Caco-2 (cell line): ENCODE data around the gene SERPINB4. TPM values are rescaled to one million over a fixed set of nuclear protein-coding genes. Genes with fewer than 3 reads are reported as not detected.

Source experiments
- BruUV-seq: library from RNA; stranded (reverse); fragments of 400-500 nt; replicated peaks from 2 replicates; lab custom pipeline; 2021; lab: Mats Ljungman, UMichigan
- CTCF ChIA-PET: fragments of 300-600 bp; sonication (Branson Sonifier 250); formaldehyde crosslinking; loops from one replicate; lab custom pipeline; 2022; ENCODE audit warnings: antibody characterized with exemption; lab: Charles Lee
- POLR2A ChIA-PET: fragments of 300-600 bp; sonication (Branson Sonifier 250); formaldehyde crosslinking; loops from one replicate; lab custom pipeline; 2022; ENCODE audit warnings: antibody characterized with exemption; lab: Charles Lee
- DNase-seq, 2 experiments: peaks; one replicate each; pipeline versions ENCODE4 v3.0.0 to v3.0.0-alpha.2; 2020 to 2022
- H3K27me3 ChIP-seq: replicated peaks from 2 replicates; pipeline ENCODE4 v1.6.0; 2011; ENCODE audit warnings: low read length; ENCODE audit not compliant: control insufficient read depth, insufficient read depth
- H3K36me3 ChIP-seq: 2 replicates; pipeline ENCODE4 v1.5.1; 2011; ENCODE audit warnings: low read length; ENCODE audit not compliant: control insufficient read depth, insufficient read depth
- H3K4me1 ChIP-seq: fragments of 250-450 bp; sonication (Bioruptor Pico); 2 replicates; pipeline ENCODE4 v1.5.1; 2020; ENCODE audit warnings: mild to moderate bottlenecking
- H3K4me3 ChIP-seq: 2 replicates; pipeline ENCODE4 v1.5.1; 2011; ENCODE audit warnings: low read depth, mild to moderate bottlenecking, control low read depth, low read length
- H3K9me3 ChIP-seq: fragments of 250-450 bp; sonication (Bioruptor Pico); 2 replicates; pipeline ENCODE4 v1.5.1; 2020; ENCODE audit warnings: mild to moderate bottlenecking, moderate library complexity
- H3K27ac Mint-ChIP-seq: one replicate; pipeline ENCODE4 v1.8.0; 2022; ENCODE audit warnings: mixed read lengths; ENCODE audit not compliant: unreplicated experiment
- H3K27me3 Mint-ChIP-seq: one replicate; pipeline ENCODE4 v1.8.0; 2022; ENCODE audit warnings: mixed read lengths; ENCODE audit not compliant: insufficient read depth, unreplicated experiment
- H3K36me3 Mint-ChIP-seq: one replicate; pipeline ENCODE4 v1.8.0; 2022; ENCODE audit warnings: mild to moderate bottlenecking, mixed read lengths; ENCODE audit not compliant: insufficient read depth, unreplicated experiment
- H3K4me1 Mint-ChIP-seq: one replicate; pipeline ENCODE4 v1.8.0; 2022; ENCODE audit warnings: low read depth, mixed read lengths; ENCODE audit not compliant: unreplicated experiment
- H3K4me3 Mint-ChIP-seq: one replicate; pipeline ENCODE4 v1.8.0; 2022; ENCODE audit warnings: mild to moderate bottlenecking, moderate library complexity, mixed read lengths; ENCODE audit not compliant: unreplicated experiment
- H3K9me3 Mint-ChIP-seq: one replicate; pipeline ENCODE4 v1.8.0; 2022; ENCODE audit warnings: mixed read lengths; ENCODE audit not compliant: unreplicated experiment
- intact Hi-C: fragments of 100-400 bp; cut with micrococcal nuclease; formaldehyde crosslinking; loops from one replicate; pipeline ENCODE4 v1.10.0; 2022; ENCODE audit not compliant: unreplicated experiment
- total RNA-seq: library from RNA; stranded (reverse); gene quantifications from 2 replicates; pipeline ENCODE4 v1.2.3, GENCODE V29; 2022
- TF ChIP-seq, protein P1 (sequence below), 2 experiments: fragments of 200-600 bp in 1 of 2; IDR thresholded peaks; 1 replicate in 1 of 2; 2 replicates in 1 of 2; pipeline versions ENCODE4 v1.5.1 to v1.8.0; 2011 to 2022; ENCODE audit warnings: antibody characterized with exemption in 1 of 2, control low read depth in 1 of 2, inconsistent platforms in 1 of 2, low read depth in 1 of 2, low read length in 1 of 2, mild to moderate bottlenecking in 1 of 2, moderate library complexity in 1 of 2; ENCODE audit not compliant: insufficient read depth in 1 of 2, severe bottlenecking in 1 of 2, unreplicated experiment in 1 of 2

SERPINB4 gene
- total RNA-seq, 1 experiment from 2014 or later: not detected

DNA sequence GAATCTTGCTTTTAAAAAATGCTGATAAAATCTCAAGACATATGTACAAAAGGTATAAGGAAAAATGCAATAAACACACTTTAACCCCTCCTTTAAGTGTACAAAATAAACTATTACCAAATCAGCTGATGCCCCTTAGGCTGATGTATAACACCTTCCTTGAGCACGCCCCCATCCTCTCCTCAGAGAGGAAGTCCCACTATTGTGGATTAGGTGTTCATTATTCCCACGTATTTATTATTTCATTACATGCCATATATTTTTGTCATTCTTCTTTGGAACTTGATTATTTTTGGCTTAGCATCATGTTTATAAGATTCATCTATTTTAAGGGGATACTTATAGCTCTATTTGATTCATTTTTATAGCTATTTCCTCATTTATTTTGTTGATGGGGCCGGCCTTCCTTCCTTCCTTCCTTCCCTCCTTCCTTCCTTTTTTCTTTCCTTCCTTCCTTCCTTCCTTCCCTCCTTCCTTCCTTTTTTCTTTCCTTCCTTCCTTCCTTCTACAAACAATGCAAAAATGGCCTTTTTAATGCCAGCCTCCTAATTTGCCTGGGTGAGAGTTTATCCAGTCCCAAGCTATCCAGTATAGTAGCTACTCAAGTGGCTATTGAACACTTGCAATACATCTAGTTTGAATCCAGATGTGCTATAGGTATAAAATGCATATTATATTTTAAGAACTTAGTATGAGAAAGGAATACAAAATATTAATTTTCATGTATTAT lies 52.9 kb downstream of the SERPINB4 start:
- Histone ChIP-seq H3K4me1 (no peaks in the 10 kb centered on the region), H3K9me3 (no peaks in the 10 kb centered on the region), H3K4me3 (no peak overlapping the region), H3K27me3 (no peaks in the 10 kb centered on the region), H3K36me3 (no peaks in the 10 kb centered on the region)
- CTCF ChIA-PET: no interaction called here
- Mint-ChIP-seq H3K36me3 (no peaks in the 10 kb centered on the region), H3K4me3 (no peak overlapping the region), H3K27ac (no peak overlapping the region), H3K4me1 (no peaks in the 10 kb centered on the region), H3K27me3 (no peaks in the 10 kb centered on the region), H3K9me3 (no peaks in the 10 kb centered on the region)
- no TSS peak for BruUV-seq
- no peak for DNase-seq
- POLR2A ChIA-PET: no interaction called here
- TF ChIP-seq, protein P1, sequence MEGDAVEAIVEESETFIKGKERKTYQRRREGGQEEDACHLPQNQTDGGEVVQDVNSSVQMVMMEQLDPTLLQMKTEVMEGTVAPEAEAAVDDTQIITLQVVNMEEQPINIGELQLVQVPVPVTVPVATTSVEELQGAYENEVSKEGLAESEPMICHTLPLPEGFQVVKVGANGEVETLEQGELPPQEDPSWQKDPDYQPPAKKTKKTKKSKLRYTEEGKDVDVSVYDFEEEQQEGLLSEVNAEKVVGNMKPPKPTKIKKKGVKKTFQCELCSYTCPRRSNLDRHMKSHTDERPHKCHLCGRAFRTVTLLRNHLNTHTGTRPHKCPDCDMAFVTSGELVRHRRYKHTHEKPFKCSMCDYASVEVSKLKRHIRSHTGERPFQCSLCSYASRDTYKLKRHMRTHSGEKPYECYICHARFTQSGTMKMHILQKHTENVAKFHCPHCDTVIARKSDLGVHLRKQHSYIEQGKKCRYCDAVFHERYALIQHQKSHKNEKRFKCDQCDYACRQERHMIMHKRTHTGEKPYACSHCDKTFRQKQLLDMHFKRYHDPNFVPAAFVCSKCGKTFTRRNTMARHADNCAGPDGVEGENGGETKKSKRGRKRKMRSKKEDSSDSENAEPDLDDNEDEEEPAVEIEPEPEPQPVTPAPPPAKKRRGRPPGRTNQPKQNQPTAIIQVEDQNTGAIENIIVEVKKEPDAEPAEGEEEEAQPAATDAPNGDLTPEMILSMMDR (IDR thresholded peaks at IDR 0.05; ENCODE audit: insufficient read depth in 1 of 2, low read depth in 1 of 2, low read length in 1 of 2, severe bottlenecking in 1 of 2, unreplicated experiment in 1 of 2): no peak
- intact Hi-C loops: no loop called here

DNA sequence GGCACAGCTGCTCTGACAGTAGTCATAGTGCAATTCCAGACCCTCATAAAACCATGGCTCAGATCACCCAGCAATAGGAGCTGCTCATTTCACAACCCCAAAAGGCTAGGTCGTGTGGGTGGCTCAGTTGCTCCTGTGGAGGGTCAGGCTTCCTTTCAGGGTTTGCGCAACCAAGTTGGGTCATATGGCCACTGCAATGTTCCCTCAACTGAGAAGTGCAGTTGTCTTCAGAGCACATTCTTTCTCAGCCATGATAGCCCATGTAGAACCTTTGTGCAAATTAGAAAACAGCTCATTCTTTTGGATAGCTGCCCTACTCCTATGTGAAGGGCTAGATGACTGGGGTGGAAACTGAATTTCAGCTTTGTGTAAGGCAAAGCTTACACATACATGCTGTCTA lies 53.7 kb downstream of the SERPINB4 start:
- TF ChIP-seq, protein P1 (IDR thresholded peaks at IDR 0.05; ENCODE audit: insufficient read depth in 1 of 2, low read depth in 1 of 2, low read length in 1 of 2, severe bottlenecking in 1 of 2, unreplicated experiment in 1 of 2): no peak
- no peak for DNase-seq

DNA sequence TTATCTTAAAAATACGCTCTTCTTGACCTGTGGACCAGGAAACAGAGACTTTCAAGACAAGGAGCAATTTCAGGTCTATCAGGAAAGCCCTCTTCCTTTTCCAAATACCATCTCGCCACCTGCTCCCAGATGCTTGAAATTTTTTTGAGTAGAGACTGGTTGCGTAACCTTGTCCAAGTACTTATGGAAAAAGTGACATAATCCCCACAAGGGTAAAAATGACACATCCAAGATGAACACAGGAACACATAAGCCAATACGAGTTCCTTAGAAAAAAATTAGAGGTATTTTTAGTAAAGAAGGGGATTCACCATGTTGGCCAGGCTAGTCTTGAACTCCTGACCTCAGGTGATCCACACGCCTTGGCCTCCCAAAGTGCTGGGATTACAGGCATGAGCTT lies 55.1 kb downstream of the SERPINB4 start:
- TF ChIP-seq, protein P1 (IDR thresholded peaks at IDR 0.05; ENCODE audit: insufficient read depth in 1 of 2, low read depth in 1 of 2, low read length in 1 of 2, severe bottlenecking in 1 of 2, unreplicated experiment in 1 of 2): no peak
- ChIA-PET POLR2A (no interaction called here), CTCF (interaction anchor here (0.6 kb wide), 1 partner anchor 72 kb away, joined by 3 read pairs; no protein-coding TSS in a partner anchor)
- H3K27me3 ChIP-seq: no peaks in the 10 kb centered on the region
- H3K4me1 ChIP-seq: no peaks in the 10 kb centered on the region
- no peak overlapping the region for H3K4me3 ChIP-seq
- H3K36me3 ChIP-seq: no peaks in the 10 kb centered on the region
- H3K9me3 ChIP-seq: no peaks in the 10 kb centered on the region
- DNase-seq: peak in 1 of 2 experiments; percentile 0
- Mint-ChIP-seq H3K9me3 (no peaks in the 10 kb centered on the region), H3K27ac (no peak overlapping the region), H3K27me3 (no peaks in the 10 kb centered on the region), H3K36me3 (no peaks in the 10 kb centered on the region), H3K4me1 (no peaks in the 10 kb centered on the region), H3K4me3 (no peak overlapping the region)
- intact Hi-C loops: no loop called here
- BruUV-seq: no TSS peak

More for the DNA sequence above, 53.7 kb downstream of the SERPINB4 start:
- ChIA-PET POLR2A (no interaction called here), CTCF (no interaction called here)
- Histone ChIP-seq H3K9me3 (no peaks in the 10 kb centered on the region), H3K4me3 (no peak overlapping the region), H3K27me3 (no peaks in the 10 kb centered on the region), H3K36me3 (no peaks in the 10 kb centered on the region), H3K4me1 (no peaks in the 10 kb centered on the region)
- intact Hi-C loops: no loop called here
- H3K36me3 Mint-ChIP-seq: no peaks in the 10 kb centered on the region
- no peak overlapping the region for H3K27ac Mint-ChIP-seq
- no peaks in the 10 kb centered on the region for H3K9me3 Mint-ChIP-seq
- H3K4me3 Mint-ChIP-seq: no peak overlapping the region
- no peaks in the 10 kb centered on the region for H3K27me3 Mint-ChIP-seq
- no TSS peak for BruUV-seq
- no peaks in the 10 kb centered on the region for H3K4me1 Mint-ChIP-seq

Other genes with a start within 250 kb of the SERPINB4 start
- gene VPS4B, start 221.8 kb downstream of the SERPINB4 start, total RNA-seq: 35.0 and 35.3 TPM in 2 replicates
- not detected in 2 replicates for gene SERPINB5, start 167.3 kb downstream of the SERPINB4 start, total RNA-seq
- gene SERPINB12, start 101.9 kb downstream of the SERPINB4 start, total RNA-seq: not detected in 2 replicates
- gene SERPINB13, start 56.9 kb downstream of the SERPINB4 start, total RNA-seq: not detected in 2 replicates
- gene SERPINB3, start 17.6 kb upstream of the SERPINB4 start, total RNA-seq: not detected in 2 replicates
- gene SERPINB11, start 58.7 kb upstream of the SERPINB4 start, total RNA-seq: not detected in 2 replicates
- not detected in 2 replicates for gene SERPINB7, start 131.2 kb upstream of the SERPINB4 start, total RNA-seq
- not detected in 2 replicates for gene SERPINB2, start 243.4 kb upstream of the SERPINB4 start, total RNA-seq